GM12873 (cell line): Measurements from ENCODE around the gene SEC14L5.

Experiments used
- TF ChIP-seq, protein P1 (sequence below): IDR thresholded peaks from 2 replicates; pipeline ENCODE4 v1.5.1; 2012; ENCODE audit warnings: low read depth, mild to moderate bottlenecking, moderate library complexity, low read length, control low read depth; ENCODE audit not compliant: insufficient read depth; ENCODE audit errors: missing control alignments

The SEC14L5 gene

DNA sequence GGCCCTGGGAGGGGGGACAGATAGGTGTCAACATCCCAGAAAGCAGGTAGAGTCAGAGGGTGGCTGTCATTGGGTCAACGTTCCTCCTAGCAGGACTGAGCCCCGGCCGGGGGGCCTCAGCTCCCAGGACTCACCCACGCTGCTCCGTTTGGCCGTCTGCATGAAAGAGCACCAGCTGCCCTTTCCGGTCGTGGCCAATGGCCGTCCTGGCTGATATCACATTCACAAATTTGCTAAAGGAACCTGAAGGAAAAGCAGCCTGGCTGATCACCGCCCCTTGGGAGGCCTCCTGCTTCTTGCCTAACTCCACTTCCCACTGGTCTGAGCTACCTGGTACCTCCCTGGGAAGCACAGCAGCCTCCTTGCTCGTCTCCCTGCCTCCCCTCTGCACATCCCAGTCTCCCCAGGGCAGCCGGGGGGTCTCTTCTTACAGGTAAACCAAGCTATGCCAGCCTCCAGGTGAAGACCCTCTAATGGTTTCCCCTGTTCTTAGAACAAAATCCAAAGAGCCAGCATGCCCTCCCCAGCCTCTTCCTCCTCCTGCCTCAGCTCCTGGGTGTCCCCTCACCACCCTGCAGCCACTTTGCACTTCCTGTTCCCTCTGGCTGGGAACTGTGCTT lies 72.2 kb downstream of the SEC14L5 start:
- TF ChIP-seq, protein P1, sequence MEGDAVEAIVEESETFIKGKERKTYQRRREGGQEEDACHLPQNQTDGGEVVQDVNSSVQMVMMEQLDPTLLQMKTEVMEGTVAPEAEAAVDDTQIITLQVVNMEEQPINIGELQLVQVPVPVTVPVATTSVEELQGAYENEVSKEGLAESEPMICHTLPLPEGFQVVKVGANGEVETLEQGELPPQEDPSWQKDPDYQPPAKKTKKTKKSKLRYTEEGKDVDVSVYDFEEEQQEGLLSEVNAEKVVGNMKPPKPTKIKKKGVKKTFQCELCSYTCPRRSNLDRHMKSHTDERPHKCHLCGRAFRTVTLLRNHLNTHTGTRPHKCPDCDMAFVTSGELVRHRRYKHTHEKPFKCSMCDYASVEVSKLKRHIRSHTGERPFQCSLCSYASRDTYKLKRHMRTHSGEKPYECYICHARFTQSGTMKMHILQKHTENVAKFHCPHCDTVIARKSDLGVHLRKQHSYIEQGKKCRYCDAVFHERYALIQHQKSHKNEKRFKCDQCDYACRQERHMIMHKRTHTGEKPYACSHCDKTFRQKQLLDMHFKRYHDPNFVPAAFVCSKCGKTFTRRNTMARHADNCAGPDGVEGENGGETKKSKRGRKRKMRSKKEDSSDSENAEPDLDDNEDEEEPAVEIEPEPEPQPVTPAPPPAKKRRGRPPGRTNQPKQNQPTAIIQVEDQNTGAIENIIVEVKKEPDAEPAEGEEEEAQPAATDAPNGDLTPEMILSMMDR = no peak

DNA sequence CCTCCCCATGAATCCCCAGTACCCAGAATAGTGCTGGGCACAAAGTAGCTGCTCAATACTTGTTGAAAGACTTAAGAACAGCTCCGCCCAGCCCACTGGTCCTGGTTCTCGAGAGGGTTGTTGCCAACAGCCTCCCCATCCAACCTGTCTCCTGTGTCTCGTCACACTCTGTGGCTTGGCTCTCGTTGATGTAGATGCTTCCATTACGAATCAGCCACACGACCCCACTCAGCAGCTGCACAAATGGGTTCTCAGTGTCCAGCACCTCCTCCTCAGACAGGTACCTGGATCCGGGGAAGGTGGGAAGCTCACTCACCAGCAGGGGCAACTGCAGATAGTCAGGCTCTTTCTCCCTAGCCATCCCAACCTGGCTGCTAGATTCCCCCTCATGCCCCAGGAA lies 73.5 kb downstream of the SEC14L5 start:
- TF ChIP-seq, protein P1 = no peak

DNA sequence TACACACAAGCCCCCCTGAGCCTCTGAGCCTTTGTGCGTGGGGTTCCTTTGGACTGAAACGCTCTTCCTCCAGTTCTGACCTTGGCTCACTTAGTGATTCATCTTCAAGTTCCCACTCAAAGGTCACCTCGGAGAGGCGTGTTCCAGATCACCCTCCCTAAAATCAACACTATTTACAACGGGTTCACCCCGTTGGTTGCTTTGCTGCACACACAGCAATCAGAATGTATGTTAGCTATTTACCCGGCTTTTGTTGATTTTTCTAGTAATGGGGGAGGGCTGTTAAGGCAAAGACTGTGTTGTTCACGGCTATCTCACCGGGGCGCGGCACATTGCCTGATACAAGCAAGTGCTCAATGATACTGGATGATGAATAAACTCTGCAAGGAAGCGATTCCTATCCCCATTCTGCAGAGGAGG lies 74.6 kb downstream of the SEC14L5 start:
- TF ChIP-seq, protein P1 = no peak

DNA sequence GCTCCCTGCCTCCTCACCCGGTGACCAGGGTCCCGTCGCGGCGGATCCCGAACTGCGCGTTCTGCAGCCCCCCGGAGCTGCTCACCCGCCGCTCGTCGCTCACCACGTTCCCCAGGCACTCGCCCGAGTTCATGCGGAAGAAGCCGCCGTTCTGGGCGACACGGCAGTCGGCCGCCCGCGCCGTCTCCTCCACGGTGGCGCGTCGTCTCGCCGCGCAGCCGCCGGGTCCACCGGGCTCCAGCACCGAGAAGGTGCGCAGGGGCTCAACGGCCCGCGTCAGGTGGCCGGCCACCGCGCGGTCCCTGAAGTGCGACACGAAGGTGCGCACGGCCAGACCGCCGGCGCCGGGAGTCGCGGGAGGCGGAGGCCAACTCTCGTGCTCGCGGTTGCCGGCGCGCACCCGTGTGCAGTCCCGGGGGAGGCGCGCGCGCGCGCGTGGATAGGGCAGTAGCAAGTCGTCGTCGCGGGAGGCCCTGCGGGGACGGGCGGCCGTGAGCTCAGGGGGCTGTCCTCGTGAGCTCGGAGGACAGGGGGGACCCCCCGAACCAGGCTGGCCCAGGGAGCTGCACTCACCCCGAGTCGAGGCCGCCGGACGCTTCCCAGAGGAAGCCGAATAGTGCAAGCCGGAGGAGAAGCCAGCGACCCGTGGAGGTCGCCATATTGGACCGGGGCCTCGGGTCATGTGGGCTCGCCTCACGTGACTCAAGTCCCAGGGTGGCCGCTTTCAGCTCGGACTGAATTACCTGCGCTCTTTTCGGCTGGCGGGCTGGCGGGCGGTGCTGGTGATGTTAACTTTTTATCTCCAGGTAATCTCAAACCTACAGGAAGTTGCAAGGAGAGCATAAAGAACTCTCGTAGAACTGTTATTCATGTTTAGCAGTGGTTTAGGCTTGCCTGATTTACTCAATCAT lies 75.4 kb downstream of the SEC14L5 start, which contains the start of gene NAGPA:
TSS of gene NAGPA (minus strand) at position 680 of the 911 bp plus-strand sequence. CDS start at position 659, 21 bp downstream.
- TF ChIP-seq, protein P1 = no peak

DNA sequence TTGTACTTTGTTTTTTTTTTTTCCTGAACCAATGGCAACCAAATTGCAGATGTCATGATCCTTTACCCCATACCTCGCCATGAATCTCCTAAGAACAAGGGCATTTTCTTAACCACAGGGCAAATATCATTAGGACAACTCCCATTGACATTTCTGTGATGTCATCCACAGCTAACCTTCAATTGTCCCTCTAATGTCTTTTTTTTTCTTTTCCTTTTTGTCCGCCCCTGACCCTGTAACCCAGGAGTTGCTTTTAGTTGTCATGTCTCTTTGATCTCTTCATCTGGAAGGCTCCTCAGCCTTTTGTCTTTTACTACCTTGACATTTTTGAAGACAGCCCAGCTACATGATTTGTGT lies 76.0 kb downstream of the SEC14L5 start:
- TF ChIP-seq, protein P1 = no peak

DNA sequence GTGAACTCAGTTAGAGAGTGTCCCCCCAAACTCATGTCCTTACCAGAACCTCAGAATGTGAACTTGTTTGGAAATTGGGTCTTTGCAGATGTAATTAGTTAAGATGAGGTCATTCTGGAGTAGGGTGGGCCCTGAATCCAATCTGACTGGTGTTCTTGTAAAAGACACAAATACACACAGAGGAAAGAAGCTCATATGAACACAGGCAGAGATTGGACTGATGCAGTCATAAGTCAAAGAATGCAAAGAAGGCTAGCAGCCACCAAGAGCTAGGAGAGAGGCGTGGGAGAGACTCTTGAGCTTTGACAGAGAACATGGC lies 77.7 kb downstream of the SEC14L5 start:
- TF ChIP-seq, protein P1 = no peak
